HFF-Myc (cell line): ENCODE measurements around the gene CUL1.

Experiments
- DNase-seq: peaks from one replicate; pipeline ENCODE4 v3.0.0-alpha.2; 2011; ENCODE audit warnings: low read depth; ENCODE audit errors: extremely low read depth
- H3K4me3 ChIP-seq: replicated peaks from 2 replicates; pipeline ENCODE4 v1.5.1; 2011; ENCODE audit warnings: low read depth, mild to moderate bottlenecking, control low read depth, low read length
- CTCF ChIP-seq: IDR thresholded peaks from 2 replicates; pipeline ENCODE4 v1.5.1; 2012; ENCODE audit warnings: mild to moderate bottlenecking, low read depth, low read length, control low read depth; ENCODE audit errors: missing control alignments

CUL1 gene

GRCh38 chr7:148834605-148835004 is 135.9 kb downstream of the CUL1 start:
- DNase-seq = no peak
- no peak for TF ChIP-seq CTCF

GRCh38 chr7:148835854-148836253 is 137.2 kb downstream of the CUL1 start:
- no peak for TF ChIP-seq CTCF
- no peak for DNase-seq
- H3K4me3 ChIP-seq = no peak overlapping the region

More at GRCh38 chr7:148834605-148835004, 135.9 kb downstream of the CUL1 start:
- H3K4me3 ChIP-seq = no peak overlapping the region

GRCh38 chr7:148838905-148839304 is 140.2 kb downstream of the CUL1 start:
- H3K4me3 ChIP-seq = no peak overlapping the region
- no peak for TF ChIP-seq CTCF
- no peak for DNase-seq

- DNase-seq = no peak
- TF ChIP-seq CTCF = no peak
- H3K4me3 ChIP-seq = no peak overlapping the region
Measured at GRCh38 chr7:148847815-148848734, 149.4 kb downstream of the CUL1 start.

GRCh38 chr7:148849393-148850098 is 150.8 kb downstream of the CUL1 start:
- DNase-seq = no peak
- no peak overlapping the region for H3K4me3 ChIP-seq
- no peak for TF ChIP-seq CTCF

- no peak for DNase-seq
- H3K4me3 ChIP-seq = no peak overlapping the region
- no peak for TF ChIP-seq CTCF
Measured at GRCh38 chr7:148850564-148850963, 151.9 kb downstream of the CUL1 start.
